Left ventricle myocardium inferior (tissue), 1 donor: Measurements from ENCODE around the gene PPME1. TPM values are rescaled to one million over a fixed set of nuclear protein-coding genes. Genes with fewer than 3 reads are reported as not detected.

ENCODE experiments used
- DNase-seq: peaks from one replicate; pipeline ENCODE4 v3.0.0-alpha.2; 2020
- H3K27ac ChIP-seq: fragments of 200-600 bp; replicated peaks from 2 replicates; pipeline ENCODE4 v1.8.0; 2021
- H3K27me3 ChIP-seq: fragments of 200-600 bp; 2 replicates; pipeline ENCODE4 v1.8.0; 2021; ENCODE audit warnings: low read depth
- H3K36me3 ChIP-seq: fragments of 200-600 bp; 2 replicates; pipeline ENCODE4 v1.8.0; 2021
- H3K4me1 ChIP-seq: fragments of 200-600 bp; 2 replicates; pipeline ENCODE4 v1.8.0; 2021
- H3K4me3 ChIP-seq: fragments of 200-600 bp; 2 replicates; pipeline ENCODE4 v1.8.0; 2021; ENCODE audit warnings: mild to moderate bottlenecking, moderate library complexity
- H3K9me3 ChIP-seq: fragments of 200-600 bp; replicated peaks from 2 replicates; pipeline ENCODE4 v1.8.0; 2021
- CTCF ChIP-seq: fragments of 200-600 bp; IDR thresholded peaks from 2 replicates; pipeline ENCODE4 v1.8.0; 2021; ENCODE audit warnings: antibody characterized with exemption, mild to moderate bottlenecking, borderline replicate concordance
- intact Hi-C: fragments of 100-400 bp; cut with micrococcal nuclease; formaldehyde crosslinking; loops from one replicate; pipeline ENCODE4 v1.11.0; 2022
- total RNA-seq: library from RNA; stranded (reverse); fragmentation: NEBNext Ultra II Directional; extraction: Animal tissue kit (Norgen Biotek cat#: 25700); gene quantifications from one replicate; pipeline ENCODE4 v1.2.1, GENCODE V29; 2021
- donor health status: DM: no; HTN: yes; CAD: no; lungs with severe emphysema.

The PPME1 gene
- total RNA-seq, 1 donor from 2014 or later, result 29.7 TPM

GRCh38 chr11:74284466-74284865, 113.4 kb downstream of the PPME1 start:
- intact Hi-C loops, result no loop called here
- Histone ChIP-seq H3K36me3 (no peaks in the 10 kb centered on the region), H3K27me3 (no peaks in the 10 kb centered on the region), H3K4me1 (no peaks in the 10 kb centered on the region), H3K9me3 (no peaks in the 10 kb centered on the region), H3K27ac (no peak overlapping the region), H3K4me3 (no peak overlapping the region)
- DNase-seq, result no peak
- TF ChIP-seq CTCF, result no peak

GRCh38 chr11:74288161-74288560, 117.1 kb downstream of the PPME1 start:
- intact Hi-C loops, result no loop called here
- Histone ChIP-seq H3K4me3 (no peak overlapping the region), H3K27ac (no peak overlapping the region), H3K36me3 (no peaks in the 10 kb centered on the region), H3K9me3 (no peaks in the 10 kb centered on the region), H3K4me1 (no peaks in the 10 kb centered on the region), H3K27me3 (no peaks in the 10 kb centered on the region)
- DNase-seq, result no peak
- no peak for TF ChIP-seq CTCF

- H3K27me3 ChIP-seq, result no peaks in the 10 kb centered on the region
- no peaks in the 10 kb centered on the region for H3K9me3 ChIP-seq
- H3K4me3 ChIP-seq, result no peak overlapping the region
- no peak for DNase-seq
- intact Hi-C loops, result no loop called here
- no peaks in the 10 kb centered on the region for H3K4me1 ChIP-seq
- no peak overlapping the region for H3K27ac ChIP-seq
- no peak for TF ChIP-seq CTCF
- H3K36me3 ChIP-seq, result no peaks in the 10 kb centered on the region
Observed at GRCh38 chr11:74288911-74289310, 117.8 kb downstream of the PPME1 start.

DNA sequence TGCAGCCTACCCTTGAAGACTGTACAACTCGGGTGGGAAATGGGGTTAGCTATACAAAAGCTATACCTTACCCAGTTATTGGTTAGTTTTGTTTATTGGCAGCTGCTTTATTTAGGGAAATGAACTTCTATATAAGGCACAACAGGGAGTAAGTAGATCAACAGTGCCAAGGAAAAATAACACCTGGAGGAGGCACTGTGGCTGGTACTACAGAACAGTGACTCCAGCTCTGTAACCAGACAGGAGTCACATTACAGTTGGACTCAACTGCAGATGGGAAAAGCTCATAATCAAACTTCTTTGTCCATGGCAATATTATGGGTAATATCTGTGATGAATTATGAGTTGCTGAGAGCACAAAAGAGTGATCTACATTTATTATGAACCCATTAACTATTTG, 126.4 kb downstream of the PPME1 start:
- Histone ChIP-seq H3K36me3 (no peaks in the 10 kb centered on the region), H3K9me3 (no peaks in the 10 kb centered on the region), H3K27ac (no peak overlapping the region), H3K4me3 (no peak overlapping the region), H3K27me3 (no peaks in the 10 kb centered on the region), H3K4me1 (no peaks in the 10 kb centered on the region)
- intact Hi-C loops, result no loop called here
- DNase-seq, result no peak
- no peak for TF ChIP-seq CTCF

- Histone ChIP-seq H3K4me3 (no peak overlapping the region), H3K9me3 (no peaks in the 10 kb centered on the region), H3K4me1 (no peaks in the 10 kb centered on the region), H3K27ac (no peak overlapping the region), H3K27me3 (no peaks in the 10 kb centered on the region), H3K36me3 (no peaks in the 10 kb centered on the region)
- no peak for DNase-seq
- TF ChIP-seq CTCF, result no peak
- intact Hi-C loops, result no loop called here
Observed at GRCh38 chr11:74299015-74299414, 127.9 kb downstream of the PPME1 start.

Other genes with a start within 250 kb of the PPME1 start
- not detected for gene DNAJB13, start 220.3 kb upstream of the PPME1 start, total RNA-seq
- 23.4 TPM for gene UCP2, start 188.4 kb upstream of the PPME1 start, total RNA-seq
- 2.7 TPM for gene UCP3, start 162.2 kb upstream of the PPME1 start, total RNA-seq
- gene C2CD3, start 287 bp upstream of the PPME1 start, total RNA-seq, result 13.8 TPM
- gene P4HA3, start 140.4 kb downstream of the PPME1 start, total RNA-seq, result 0.16 TPM
- 1.6 TPM for gene PGM2L1, start 227.1 kb downstream of the PPME1 start, total RNA-seq